NCI-H128 (cell line): ENCODE data around the gene SDR39U1.

Experiments used
- DNase-seq: peaks from one replicate; lab custom pipeline; 2025; ENCODE audit not compliant: unreplicated experiment; lab: John Stamatoyannopoulos, UW

SDR39U1 gene

DNA sequence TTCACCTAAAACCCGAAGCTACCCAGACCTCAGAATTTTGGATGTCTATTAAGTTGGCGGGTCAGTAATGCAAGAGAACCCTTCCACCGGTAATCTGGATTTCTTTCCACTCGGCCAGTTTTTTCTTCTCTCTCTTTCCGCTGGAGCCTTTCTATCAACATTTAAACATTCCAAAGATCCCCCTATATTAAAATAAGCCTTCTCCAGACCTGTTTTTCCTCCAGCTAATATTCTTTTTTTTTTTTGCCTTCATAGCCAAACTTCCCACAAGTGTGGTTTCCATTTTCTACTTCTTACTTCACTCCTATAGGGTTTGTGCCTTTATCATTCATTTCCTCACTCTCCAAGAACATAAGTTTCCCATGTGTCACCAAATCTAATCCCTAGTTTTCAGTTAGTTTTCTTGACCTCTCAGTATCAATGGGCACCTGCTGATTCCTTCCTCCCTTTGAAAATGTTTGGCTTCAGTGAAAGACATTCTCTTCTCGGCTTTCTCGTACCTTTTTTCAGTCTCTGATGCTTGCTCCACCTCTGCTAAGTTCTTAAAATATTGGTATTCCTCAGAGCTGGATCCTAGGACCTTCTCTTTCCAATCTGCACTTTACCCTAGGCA, 583 bp upstream of the SDR39U1 start:
- DNase-seq, result no peak

DNA sequence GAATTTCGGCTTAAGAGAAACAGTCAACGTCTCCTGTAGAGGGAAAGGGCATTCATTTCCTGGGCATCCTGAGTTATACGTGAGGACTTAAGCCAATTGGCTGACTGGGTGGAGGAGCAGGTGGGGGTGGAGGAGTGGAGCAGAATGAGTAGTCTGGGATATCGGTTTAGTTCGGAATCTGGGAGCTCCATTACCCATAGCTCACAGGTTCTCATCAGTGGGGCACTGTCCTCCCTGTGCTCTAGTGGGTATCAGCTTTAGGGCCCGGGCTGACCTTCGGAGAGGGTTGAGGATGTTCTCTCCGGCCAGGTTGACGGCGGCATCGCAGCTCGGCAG, 704 bp downstream of the SDR39U1 start:
- no peak for DNase-seq

DNA sequence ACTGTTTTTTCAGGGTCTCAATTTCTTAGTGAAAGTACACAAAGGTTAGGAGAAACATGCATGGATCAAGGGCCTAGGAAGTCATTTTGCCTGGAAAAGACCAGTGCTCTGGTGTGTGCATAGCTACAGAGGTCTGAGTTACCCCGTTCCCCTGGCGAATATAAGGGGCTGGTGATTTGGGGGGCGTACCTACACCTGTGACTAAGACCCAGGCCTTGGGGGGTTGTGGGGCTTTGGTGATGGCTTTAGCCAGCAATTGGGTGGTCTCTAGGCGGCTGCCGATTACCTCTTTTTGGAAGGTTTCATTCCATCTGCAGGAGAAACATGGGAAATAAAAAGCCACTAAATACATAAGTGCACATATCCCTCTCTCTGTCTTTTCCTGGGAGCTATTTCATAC, 1.1 kb downstream of the SDR39U1 start:
- DNase-seq, result no peak

DNA sequence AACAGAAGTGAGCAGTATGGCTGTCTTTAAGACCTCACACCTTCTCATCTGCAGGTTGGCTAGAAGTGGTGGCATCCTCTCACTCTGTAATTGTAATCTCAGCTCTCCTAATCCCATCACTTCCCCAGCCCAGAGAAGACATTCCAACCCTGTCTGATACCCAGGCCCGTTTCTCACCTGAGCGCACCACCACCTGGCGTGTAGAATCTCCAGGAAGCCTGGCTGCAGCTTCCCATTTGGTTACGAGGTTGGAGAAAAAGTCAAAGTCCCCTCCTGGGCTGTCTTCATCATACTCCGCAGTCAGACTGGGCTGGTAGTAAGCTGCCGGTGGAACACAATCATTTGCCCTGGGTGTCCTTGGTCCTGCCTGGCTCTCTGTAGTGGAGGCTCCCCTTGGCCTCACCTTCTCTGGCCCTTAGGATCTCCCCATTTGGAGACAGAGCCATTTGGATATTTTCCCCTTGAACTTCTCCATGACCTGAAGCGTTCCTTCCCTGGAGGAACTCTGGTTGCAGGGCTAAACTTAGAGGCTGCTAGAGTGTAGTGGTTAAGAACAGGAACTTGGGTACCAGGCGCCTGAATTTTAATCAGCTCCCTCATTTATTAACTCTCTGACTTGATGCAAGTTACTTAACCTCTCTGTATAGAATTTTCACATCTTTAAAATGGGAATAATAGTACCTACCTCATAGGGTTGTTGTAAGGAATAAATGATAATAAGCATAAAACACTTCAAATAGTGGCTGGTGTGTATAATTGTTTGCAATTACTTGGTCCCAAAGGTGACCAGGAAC, 1.8 kb downstream of the SDR39U1 start:
- DNase-seq, result no peak

DNA sequence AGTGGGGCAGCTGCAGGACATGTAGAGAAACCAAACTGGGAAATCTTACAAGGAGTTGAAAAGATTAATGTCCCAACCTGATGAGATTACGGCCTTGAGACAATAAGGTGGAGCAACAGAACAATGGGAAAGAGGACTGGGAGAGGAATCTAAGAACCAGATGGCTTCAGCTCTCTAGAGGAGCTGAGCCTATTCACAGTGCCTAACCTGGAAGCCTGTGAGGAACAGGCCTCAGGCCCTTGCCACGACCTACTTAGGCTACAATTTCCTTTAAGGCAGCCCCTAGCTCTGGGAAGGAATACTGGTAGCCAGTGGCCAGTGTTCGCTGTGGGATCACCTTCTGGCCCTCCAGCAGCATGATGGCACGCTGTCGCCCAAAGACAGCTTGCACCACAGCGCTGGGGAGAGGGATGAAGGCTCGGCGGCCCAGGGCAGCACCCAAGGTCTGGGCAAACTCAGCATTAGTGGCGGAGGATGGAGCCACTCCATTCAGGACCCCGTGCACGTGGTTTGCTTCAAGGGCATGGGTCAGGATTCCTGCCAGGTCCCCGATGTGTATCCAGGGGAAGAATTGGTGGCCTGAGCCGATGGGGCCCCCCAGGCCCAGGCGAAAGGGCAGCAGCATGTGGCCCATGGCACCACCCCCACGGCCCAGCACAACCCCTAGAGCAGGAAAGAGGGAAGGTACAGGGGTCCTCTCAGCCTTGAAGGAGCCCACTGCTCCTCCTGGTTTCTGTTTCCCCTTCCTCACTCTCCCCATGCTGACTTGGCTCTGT, 2.6 kb downstream of the SDR39U1 start:
- DNase-seq, result no peak

DNA sequence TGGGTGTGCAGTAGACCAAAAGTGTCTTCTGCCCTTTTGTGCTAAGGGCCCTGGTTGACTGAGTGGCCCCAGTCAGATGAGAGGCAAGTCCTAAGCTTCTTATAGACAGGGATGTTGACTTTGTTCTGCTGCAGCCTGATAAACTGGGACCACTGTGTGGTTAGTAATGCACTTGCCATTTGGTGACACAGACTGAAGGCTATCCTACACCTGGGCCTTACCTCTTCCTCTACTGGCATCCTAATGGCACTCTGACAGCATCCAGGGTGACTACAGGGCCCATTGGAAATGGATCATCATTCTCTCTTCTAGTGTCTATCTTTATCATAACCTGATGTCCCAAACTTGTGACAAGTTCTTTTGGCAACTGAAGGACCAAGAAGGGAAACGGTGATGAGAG, 3.3 kb downstream of the SDR39U1 start:
- no peak for DNase-seq

DNA sequence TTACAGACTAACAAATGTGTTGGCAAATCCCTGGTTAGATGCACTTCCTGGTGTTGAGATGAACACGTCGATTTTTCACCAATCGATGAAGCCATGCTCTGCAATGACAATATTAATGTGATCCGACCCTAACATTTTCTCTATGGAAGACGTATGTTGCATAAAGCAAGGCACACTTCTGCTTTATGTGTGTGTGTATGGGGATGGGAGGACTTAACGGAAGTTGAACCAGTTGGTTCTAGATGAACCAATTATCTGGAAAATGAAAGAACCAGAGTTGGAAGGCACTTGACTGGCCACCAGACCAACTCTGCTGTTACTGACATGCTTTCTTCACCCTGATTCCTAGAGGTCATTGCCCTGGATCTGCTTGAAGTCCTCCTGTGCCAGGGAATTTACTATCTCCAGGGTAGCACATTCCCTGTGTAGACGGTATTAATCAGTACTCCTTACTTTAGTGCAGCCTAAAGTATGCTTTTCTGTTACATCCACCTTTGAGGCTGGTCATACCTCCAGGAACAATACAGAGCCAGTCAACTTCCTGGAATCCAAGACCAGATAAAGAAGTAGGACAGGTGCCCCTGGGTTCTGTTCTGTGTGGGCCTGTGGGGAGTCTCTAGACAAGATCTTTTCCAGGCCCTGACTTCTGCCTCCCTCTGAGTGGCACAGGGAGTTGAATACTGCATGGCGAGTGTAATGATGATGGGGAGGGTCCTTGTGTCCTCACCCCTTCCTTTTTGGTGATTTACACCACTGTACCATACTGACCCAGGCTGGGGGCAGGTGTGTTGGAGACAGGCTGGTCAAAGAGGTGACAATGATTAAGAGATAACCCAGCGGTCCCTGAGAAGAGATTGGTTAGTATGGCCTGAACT, 4.1 kb downstream of the SDR39U1 start:
- no peak for DNase-seq

DNA sequence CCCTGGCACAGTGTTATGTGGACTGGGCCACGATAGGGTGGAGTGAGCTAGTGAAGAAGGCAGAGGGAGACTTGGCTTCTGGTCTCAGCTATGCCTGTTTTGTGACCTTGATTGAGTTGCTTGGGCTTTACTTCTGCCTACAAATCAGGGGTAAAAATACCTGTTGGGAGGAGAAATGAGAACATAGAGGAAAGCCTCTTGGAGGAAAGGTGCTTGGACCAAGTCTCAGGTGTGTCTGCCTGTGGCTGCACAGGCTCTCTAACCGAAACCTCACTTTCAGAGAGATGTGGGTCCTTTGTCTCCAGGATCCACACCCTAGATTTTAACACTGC, 4.9 kb downstream of the SDR39U1 start:
- no peak for DNase-seq

DNA sequence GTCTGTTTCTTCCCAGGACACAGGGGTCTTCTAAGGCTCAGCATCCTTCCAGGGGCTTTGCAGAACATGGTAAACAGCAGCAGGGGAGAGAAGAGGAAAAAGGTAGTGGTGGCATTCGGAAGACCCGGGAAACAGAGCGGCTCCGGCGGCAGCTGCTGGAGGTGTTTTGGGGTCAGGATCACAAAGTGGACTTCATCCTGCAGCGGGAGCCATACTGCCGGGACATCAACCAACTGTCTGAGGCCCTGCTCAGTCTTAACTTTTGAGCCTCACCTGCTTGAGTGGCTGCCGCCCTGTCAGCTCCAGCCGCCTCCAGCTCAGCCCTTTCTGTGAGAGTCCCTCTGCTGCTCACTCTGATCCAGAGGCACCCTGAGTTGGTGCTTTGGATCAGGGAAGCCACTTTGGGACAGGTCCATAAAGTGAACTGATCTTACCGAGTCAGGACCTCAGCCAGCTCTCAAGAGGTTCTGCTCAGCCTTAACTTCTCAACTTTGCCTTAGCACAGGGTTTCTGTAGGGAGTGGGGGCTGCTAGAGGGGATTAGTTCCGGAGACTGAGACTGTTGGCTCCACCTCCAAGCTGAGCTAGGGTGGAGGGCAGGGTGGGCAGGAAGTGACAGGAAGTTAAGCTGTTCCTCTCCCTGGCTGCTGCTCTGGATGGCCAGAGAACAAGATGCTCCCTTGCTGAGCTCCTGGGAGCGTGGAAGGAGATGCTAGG, 5.4 kb downstream of the SDR39U1 start:
- no peak for DNase-seq

DNA sequence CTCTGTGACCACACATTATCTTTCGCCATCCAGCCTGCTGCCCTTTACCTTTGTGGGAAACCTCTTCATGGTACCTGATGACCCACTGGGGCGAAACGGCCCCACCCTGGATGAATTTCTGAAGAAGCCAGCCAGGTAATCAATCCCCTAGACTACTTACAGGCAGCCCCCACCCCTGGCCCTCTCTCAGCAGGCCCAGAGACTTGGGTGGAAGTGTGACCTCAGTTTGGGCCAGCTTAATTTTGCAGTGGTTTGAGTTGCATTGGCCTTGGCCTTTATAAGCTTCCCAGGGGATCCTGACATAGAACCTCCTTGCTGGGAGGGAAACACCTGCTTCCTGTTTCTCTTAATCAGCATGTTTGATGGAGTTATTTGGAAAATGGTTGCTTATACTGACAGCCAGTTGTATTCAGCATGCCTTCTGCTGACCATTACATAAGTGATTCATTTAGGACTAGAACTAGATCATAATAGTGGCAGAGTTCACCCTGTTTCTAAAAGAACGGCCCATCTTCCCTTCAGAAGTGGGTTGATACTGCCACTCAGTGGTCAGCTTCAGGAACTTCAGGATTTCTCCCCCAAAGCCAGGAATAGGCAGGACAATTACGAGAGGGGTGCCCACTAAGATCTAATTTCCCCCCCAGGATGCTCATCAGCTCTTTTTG, 6.1 kb downstream of the SDR39U1 start:
- DNase-seq, result no peak

DNA sequence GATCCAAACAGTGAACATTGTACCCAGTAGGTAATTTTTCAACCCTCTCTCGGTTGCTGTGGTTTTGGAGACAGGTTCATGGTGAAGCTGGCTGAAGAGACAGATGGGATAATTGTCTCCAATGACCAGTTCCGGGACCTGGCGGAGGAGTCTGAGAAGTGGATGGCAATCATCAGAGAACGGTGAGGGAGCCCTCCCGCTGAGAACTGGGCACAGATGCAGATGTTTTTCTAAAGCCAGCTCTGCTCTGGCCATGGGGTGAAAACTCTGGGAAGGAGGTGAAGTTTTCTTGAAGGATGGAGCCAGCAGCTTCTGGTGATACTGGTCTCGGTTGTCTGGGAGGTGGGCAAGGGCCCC, 6.6 kb downstream of the SDR39U1 start:
- DNase-seq, result no peak

DNA sequence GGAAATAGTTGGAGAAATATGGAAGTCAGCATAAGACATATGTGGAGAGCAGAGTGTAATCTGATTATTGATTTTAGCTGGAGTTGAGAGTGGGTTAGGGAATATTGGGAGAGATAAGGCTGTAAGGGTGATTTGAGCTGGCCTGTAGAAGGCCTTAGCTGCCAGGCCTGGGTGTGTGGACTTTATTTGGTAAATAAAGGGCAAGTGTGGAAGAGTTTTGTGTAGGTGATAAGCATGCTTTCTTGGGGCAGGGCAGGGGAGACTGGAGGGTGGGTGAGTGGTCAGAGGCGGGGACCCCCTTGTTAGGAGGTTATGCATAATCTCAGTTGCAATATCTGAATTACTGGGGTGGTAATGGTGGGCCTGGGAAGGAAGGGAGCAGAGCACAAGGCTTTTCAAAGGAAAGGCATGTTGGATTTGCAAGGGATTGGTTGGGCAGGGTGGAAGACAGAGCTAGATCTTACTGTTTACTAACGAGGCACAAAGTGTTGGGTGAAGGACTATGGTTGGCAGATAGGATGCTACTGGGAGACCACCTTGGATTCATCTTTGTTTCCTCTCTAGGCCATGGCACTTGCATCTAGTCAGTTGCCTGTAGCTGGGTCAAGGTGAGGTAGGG, 7.3 kb downstream of the SDR39U1 start:
- no peak for DNase-seq

DNA sequence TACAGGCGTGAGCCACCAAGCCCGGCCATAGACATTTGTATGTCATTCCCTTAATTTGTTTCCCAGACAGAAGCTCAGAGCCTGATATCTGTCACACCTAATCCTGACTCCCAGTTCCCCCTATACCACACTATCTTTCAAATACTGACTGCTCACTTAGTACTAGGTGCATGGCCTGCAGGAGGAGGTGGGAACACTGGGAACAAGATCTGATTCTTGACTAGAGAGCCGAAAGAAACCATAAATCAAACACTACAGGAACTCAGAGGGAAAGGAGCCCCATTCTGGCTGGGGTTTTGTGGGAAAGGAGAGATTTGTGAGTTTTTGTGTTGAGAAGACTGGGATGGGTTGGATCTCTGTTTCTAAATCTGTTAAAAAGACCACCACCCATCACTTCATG, 7.9 kb downstream of the SDR39U1 start:
- DNase-seq, result no peak

DNA sequence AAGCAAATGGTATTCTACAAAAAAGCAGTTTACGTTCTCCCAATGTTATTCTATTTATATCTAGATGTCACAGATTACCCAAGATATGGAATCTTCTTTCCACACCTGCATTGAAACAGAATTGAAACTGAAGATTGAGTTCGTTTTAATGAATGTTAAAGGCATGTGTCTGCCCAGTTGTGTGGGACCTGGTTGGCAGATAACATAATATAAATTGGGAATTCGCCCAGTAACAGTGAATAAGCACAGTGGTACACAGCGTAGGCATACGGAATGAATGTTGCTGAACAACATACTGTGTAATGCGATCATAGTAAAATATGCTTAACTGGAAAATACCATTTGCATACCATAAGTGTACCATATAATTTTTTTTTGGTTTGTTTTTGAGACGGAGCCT, 8.5 kb downstream of the SDR39U1 start:
- no peak for DNase-seq

DNA sequence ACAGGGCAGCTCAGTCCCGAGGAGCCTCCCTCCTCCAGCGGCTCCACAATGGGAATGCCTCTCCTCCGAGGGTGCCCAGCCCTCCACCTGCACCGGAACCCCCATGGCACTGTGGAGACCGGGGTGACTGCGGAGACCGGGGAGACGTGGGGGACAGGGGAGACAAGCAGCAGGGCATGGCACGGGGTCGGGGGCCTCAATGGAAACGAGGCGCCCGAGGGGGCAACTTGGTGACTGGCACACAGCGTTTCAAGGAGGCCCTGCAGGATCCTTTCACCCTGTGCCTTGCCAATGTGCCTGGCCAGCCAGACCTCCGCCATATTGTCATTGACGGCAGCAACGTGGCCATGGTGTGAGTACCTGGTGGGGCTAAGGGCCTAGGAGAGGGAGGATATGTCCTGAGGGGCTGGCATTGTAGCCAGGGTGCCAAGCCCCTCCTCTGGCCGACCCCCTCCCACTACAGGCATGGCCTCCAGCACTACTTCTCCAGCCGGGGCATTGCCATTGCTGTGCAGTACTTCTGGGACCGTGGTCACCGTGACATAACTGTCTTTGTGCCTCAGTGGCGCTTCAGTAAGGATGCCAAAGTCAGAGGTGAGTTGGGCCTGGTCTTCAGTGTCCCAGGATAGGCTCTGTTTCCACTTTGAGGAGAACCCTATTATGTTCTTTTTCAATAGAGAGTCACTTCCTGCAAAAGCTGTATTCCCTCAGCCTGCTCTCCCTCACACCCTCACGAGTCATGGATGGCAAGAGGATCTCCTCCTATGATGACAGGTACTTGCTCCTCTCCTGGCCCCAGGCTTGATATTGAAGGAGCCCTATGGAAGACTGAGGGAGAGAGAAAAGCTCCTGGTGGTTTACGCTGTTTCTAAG, 10.1 kb downstream of the SDR39U1 start:
- no peak for DNase-seq

DNA sequence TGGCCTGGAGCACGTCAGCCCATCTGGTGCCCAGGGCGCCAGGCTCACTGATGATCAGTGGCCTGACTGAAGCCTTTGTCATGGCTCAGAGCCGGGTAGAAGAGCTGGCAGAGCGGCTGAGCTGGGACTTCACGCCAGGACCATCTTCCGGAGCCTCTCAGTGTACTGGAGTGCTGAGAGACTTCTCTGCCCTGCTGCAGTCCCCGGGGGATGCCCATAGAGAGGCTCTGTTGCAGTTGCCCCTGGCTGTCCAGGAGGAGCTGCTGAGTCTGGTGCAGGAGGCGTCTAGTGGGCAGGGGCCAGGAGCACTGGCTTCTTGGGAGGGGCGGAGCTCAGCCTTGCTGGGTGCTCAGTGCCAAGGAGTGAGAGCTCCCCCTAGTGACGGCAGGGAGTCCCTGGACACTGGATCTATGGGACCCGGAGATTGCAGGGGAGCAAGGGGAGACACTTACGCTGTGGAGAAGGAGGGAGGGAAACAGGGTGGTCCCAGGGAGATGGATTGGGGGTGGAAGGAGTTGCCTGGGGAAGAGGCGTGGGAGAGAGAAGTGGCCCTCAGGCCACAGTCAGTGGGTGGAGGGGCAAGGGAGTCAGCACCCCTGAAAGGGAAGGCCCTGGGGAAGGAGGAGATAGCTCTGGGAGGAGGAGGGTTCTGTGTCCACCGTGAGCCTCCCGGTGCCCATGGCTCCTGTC, 10.9 kb downstream of the SDR39U1 start:
- peak; percentile 66 for DNase-seq

DNA sequence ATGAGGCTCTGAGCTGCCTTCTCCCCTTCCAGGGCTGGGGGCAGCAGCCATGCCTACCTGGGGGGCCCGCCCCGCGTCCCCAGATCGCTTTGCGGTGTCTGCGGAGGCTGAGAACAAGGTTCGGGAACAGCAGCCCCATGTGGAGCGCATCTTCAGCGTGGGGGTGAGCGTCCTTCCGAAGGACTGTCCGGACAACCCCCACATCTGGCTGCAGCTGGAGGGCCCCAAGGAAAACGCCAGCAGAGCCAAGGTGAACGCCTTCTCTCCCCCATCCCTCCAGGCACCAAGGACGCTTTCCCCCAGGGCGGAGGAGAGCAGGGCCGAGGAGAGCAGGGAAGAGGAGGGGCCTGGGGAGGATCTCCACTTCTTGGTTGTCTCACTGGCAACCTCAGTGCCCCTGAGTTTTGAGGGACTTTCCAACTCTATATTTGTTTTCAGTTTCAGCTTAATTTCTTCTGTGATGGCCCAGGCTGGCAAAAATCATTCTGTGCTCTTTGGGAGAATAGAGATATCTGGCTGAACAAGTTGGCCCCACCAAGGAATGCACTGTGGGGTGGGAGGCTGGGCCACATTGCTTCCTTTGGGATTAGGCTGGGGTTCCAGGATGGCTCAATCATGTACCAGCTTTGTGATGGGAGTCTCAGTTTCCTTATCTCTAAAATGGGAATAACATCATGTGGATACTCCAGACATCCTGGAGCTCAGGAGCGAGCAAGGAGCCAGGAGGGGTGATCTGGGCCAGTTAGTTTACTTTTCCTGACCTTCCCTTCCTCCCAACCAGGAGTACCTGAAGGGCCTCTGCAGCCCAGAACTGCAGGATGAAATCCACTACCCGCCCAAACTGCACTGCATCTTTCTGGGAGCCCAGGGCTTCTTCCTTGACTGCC, 11.7 kb downstream of the SDR39U1 start:
- DNase-seq, result no peak
